CD8-positive, alpha-beta memory T cell (primary cell): ENCODE results near the gene DOCK10. TPM values are rescaled to one million over a fixed set of nuclear protein-coding genes. Genes with fewer than 3 reads are reported as not detected.

Experiments used
- CTCF ChIA-PET: fragments of 350-600 bp; sonication (Branson Sonifier 250); formaldehyde crosslinking; loops from one replicate; lab custom pipeline; 2021; ENCODE audit warnings: antibody characterized with exemption; lab: Charles Lee
- POLR2A ChIA-PET: fragments of 350-600 bp; sonication (Branson Sonifier 250); formaldehyde crosslinking; loops from one replicate; lab custom pipeline; 2021; ENCODE audit warnings: antibody characterized with exemption; lab: Charles Lee
- DNase-seq, 5 donors: peaks; one replicate each; pipeline versions ENCODE4 v3.0.0 to v3.0.0-alpha.2; 2020 to 2022; ENCODE audit warnings: mixed read lengths in 1 of 5
- H3K27ac ChIP-seq: one replicate; pipeline ENCODE4 v1.7.0; 2013; ENCODE audit warnings: low read depth, mild to moderate bottlenecking, low read length, moderate library complexity
- H3K27me3 ChIP-seq: 2 replicates; pipeline ENCODE4 v1.7.0; 2013; ENCODE audit warnings: low read length, mild to moderate bottlenecking; ENCODE audit not compliant: insufficient read depth, poor library complexity, severe bottlenecking
- H3K36me3 ChIP-seq: 2 replicates; pipeline ENCODE4 v1.7.0; 2013; ENCODE audit warnings: mild to moderate bottlenecking, low read length, moderate library complexity; ENCODE audit not compliant: insufficient read depth
- H3K4me1 ChIP-seq: 2 replicates; pipeline ENCODE4 v1.7.0; 2013; ENCODE audit warnings: mild to moderate bottlenecking, low read length, moderate library complexity; ENCODE audit not compliant: insufficient read depth
- H3K4me3 ChIP-seq: 2 replicates; pipeline ENCODE4 v1.7.0; 2013; ENCODE audit warnings: mild to moderate bottlenecking, low read length
- H3K9me3 ChIP-seq: 2 replicates; pipeline ENCODE4 v1.7.0; 2013; ENCODE audit warnings: mild to moderate bottlenecking, low read length
- H3K27ac Mint-ChIP-seq, 8 donors: one replicate each; pipeline ENCODE4 v1.8.0; 2020 to 2021; ENCODE audit warnings: mixed read lengths in 8 of 8, mild to moderate bottlenecking in 6 of 8, inconsistent platforms in 3 of 8, moderate library complexity in 3 of 8
- H3K27me3 Mint-ChIP-seq, 2 donors: one replicate each; pipeline ENCODE4 v1.8.0; 2020 to 2021; ENCODE audit warnings: mixed read lengths in 2 of 2, mild to moderate bottlenecking in 1 of 2, moderate library complexity in 1 of 2
- H3K36me3 Mint-ChIP-seq, 3 donors: one replicate each; pipeline ENCODE4 v1.8.0; 2020 to 2021; ENCODE audit warnings: mixed read lengths in 3 of 3, inconsistent platforms in 1 of 3, mild to moderate bottlenecking in 1 of 3
- H3K4me1 Mint-ChIP-seq, 3 donors: one replicate each; pipeline ENCODE4 v1.8.0; 2020 to 2021; ENCODE audit warnings: mixed read lengths in 3 of 3, inconsistent platforms in 1 of 3, mild to moderate bottlenecking in 1 of 3
- H3K4me3 Mint-ChIP-seq, 7 donors: one replicate each; pipeline ENCODE4 v1.8.0; 2020 to 2021; ENCODE audit warnings: mixed read lengths in 7 of 7, mild to moderate bottlenecking in 6 of 7, moderate library complexity in 4 of 7, inconsistent platforms in 2 of 7
- H3K9me3 Mint-ChIP-seq, 5 donors: one replicate each; pipeline ENCODE4 v1.8.0; 2020 to 2022; ENCODE audit warnings: mixed read lengths in 5 of 5, mild to moderate bottlenecking in 3 of 5, moderate library complexity in 2 of 5, inconsistent platforms in 1 of 5
- polyA plus RNA-seq: library from polyadenylated mRNA; unstranded; fragments of 300-500 nt; fragmentation: Illumina TruSeq; gene quantifications from one replicate; pipeline ENCODE4 v1.2.3, GENCODE V29; 2021
- total RNA-seq, 2 experiments: library from RNA; stranded (reverse); gene quantifications; one replicate each; pipeline ENCODE4 v1.2.3, GENCODE V29; 2021

Gene DOCK10
- total and polyA plus RNA-seq, 3 experiments from 2014 or later: 52.4 to 138 (median 135) TPM

DNA sequence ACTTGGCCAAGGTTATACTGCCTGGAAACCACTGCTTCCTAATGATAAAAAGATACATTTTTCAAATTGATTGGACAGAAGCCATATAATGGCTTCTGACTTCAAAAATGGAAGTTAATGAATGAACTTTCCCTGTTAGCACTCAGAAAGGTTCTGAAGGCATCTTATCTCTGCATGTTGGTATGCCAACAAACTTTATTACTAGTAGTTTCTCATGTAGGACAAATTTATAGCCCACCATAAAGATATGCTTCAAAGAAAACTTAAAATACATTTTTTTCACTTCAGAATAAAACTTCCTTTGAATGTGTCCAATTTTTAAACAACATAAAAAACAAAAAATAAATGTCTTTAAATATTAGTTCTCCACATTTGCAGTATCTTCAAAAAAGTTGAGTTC lies 10.0 kb downstream of the DOCK10 start:
- H3K27me3 ChIP-seq: no peaks in the 10 kb centered on the region
- Mint-ChIP-seq H3K36me3 (peaks cover 7 to 40% (median 25%) of the 10 kb centered on the region in 3 donors), H3K4me3 (peak overlapping the region in 1 of 7 donors; percentile 46), H3K9me3 (no peaks in the 10 kb centered on the region), H3K27me3 (no peaks in the 10 kb centered on the region), H3K27ac (peak overlapping the region in 1 of 8 donors; percentile 14), H3K4me1 (peaks cover 68 to 90% (median 85%) of the 10 kb centered on the region in 3 donors)
- H3K27ac ChIP-seq: no peak overlapping the region
- no peaks in the 10 kb centered on the region for H3K9me3 ChIP-seq
- POLR2A ChIA-PET: no interaction called here
- H3K36me3 ChIP-seq: no peaks in the 10 kb centered on the region
- peaks cover 78% of the 10 kb centered on the region for H3K4me1 ChIP-seq
- CTCF ChIA-PET: no interaction called here
- no peak overlapping the region for H3K4me3 ChIP-seq
- DNase-seq: no peak

DNA sequence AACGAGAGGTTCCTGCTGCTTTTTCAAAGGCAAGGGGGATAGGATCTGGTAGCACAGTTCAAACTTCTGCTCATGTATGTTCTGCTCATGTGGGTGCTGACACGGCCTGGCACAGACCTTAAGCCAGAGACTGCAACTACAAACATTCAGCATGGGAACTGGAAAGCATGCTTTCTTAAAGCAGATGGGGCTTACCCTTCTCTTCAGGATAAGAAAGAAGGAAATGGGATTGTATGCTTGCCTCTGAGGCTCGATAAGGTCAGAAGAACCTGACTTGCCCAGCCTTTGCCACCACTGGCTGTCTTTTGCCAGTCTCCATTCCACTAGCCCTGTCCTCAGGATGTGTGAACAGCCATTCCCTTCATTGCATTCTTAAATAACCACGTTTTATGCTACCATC lies 10.7 kb downstream of the DOCK10 start:
- peak overlapping the region in 3 of 7 donors; percentile 4 to 34 (median 22) for H3K4me3 Mint-ChIP-seq
- Histone ChIP-seq H3K4me1 (peaks cover 78% of the 10 kb centered on the region), H3K27me3 (no peaks in the 10 kb centered on the region), H3K9me3 (no peaks in the 10 kb centered on the region), H3K36me3 (no peaks in the 10 kb centered on the region), H3K4me3 (no peak overlapping the region), H3K27ac (no peak overlapping the region)
- DNase-seq: no peak
- H3K4me1 Mint-ChIP-seq: peaks cover 68 to 90% (median 85%) of the 10 kb centered on the region in 3 donors
- peak overlapping the region in 6 of 8 donors; percentile 47 to 86 (median 71) for H3K27ac Mint-ChIP-seq
- no peaks in the 10 kb centered on the region for H3K27me3 Mint-ChIP-seq
- ChIA-PET CTCF (no interaction called here), POLR2A (no interaction called here)
- no peaks in the 10 kb centered on the region for H3K9me3 Mint-ChIP-seq
- peaks cover 7 to 41% (median 25%) of the 10 kb centered on the region in 3 donors for H3K36me3 Mint-ChIP-seq

DNA sequence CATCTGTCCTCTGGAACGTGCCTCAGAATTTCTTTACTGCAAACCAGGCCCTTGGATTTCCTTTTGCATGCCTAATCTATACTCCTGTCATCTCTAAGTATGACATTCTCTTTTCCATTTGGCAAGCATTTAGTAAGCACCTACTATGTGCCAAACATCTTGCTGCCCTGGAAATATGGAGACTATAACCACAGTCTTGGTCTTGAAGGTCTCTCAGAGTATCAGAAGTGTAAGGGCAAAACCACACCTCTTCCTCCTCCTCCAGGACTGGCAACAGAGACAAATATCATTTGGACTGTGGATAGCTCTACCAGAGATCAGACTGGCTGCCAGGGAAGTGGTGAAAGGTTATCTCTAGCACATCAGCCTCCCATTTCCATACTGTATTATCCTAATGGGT lies 11.4 kb downstream of the DOCK10 start:
- peak overlapping the region in 2 of 8 donors; percentile 24 to 51 for H3K27ac Mint-ChIP-seq
- ChIA-PET CTCF (no interaction called here), POLR2A (no interaction called here)
- peaks cover 7 to 42% (median 26%) of the 10 kb centered on the region in 3 donors for H3K36me3 Mint-ChIP-seq
- no peaks in the 10 kb centered on the region for H3K9me3 Mint-ChIP-seq
- Histone ChIP-seq H3K4me3 (no peak overlapping the region), H3K4me1 (peaks cover 78% of the 10 kb centered on the region), H3K9me3 (no peaks in the 10 kb centered on the region), H3K27me3 (no peaks in the 10 kb centered on the region), H3K27ac (no peak overlapping the region), H3K36me3 (no peaks in the 10 kb centered on the region)
- no peaks in the 10 kb centered on the region for H3K27me3 Mint-ChIP-seq
- peaks cover 69 to 90% (median 85%) of the 10 kb centered on the region in 3 donors for H3K4me1 Mint-ChIP-seq
- H3K4me3 Mint-ChIP-seq: no peak overlapping the region
- no peak for DNase-seq

DNA sequence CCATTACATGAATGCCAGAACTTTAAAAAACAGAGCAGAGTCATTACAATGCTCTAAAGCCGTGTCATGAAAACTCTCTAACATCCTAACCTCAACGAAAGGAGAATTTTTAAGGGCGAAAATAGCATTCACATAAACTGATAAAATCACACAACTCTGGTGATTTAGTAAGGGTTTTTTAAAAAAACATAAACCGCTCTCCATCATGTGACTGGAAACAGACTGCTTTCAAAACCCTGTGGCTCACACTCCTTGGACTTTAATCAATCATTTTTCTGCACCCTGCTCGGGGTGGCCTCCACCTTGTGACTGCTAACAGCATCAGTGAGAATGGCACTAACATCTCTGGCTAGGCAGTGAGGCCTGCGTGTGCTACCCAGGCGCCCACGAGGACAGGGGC lies 12.1 kb downstream of the DOCK10 start:
- ChIA-PET POLR2A (no interaction called here), CTCF (no interaction called here)
- no peaks in the 10 kb centered on the region for H3K9me3 Mint-ChIP-seq
- H3K9me3 ChIP-seq: no peaks in the 10 kb centered on the region
- no peak for DNase-seq
- H3K36me3 Mint-ChIP-seq: peaks cover 7 to 37% (median 22%) of the 10 kb centered on the region in 3 donors
- H3K27ac Mint-ChIP-seq: peak overlapping the region in 7 of 8 donors; percentile 63 to 86 (median 78)
- H3K4me1 ChIP-seq: peaks cover 81% of the 10 kb centered on the region
- no peaks in the 10 kb centered on the region for H3K27me3 Mint-ChIP-seq
- no peak overlapping the region for H3K4me3 ChIP-seq
- H3K4me1 Mint-ChIP-seq: peaks cover 69 to 90% (median 85%) of the 10 kb centered on the region in 3 donors
- H3K27ac ChIP-seq: no peak overlapping the region
- peak overlapping the region in 6 of 7 donors; percentile 36 to 61 (median 48) for H3K4me3 Mint-ChIP-seq
- H3K27me3 ChIP-seq: no peaks in the 10 kb centered on the region
- no peaks in the 10 kb centered on the region for H3K36me3 ChIP-seq

DNA sequence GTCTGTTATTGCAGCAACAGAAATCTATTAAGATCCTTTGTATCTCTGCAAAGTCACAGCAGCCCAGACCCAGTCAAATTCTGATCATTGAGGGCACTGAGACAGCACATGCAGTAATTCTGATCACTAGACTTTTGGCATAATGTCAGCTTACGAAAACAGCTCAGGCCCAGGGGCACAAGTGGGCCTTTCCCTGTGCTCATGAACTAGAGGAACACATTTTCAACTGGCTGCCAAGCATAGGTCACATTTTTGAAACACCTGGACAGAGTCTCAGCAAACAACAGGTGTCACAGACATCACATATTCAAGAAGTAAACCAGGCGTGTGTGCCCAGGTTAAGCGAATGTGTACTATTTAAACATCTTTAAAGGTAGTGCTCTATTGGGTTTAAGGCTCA lies 13.7 kb downstream of the DOCK10 start:
- H3K27ac Mint-ChIP-seq: peak overlapping the region in 4 of 8 donors; percentile 2 to 61 (median 44)
- H3K4me3 Mint-ChIP-seq: peak overlapping the region in 1 of 7 donors; percentile 7
- peaks cover 70% of the 10 kb centered on the region for H3K4me1 ChIP-seq
- peaks cover 5 to 24% (median 10%) of the 10 kb centered on the region in 3 donors for H3K36me3 Mint-ChIP-seq
- H3K27ac ChIP-seq: no peak overlapping the region
- no peaks in the 10 kb centered on the region for H3K9me3 ChIP-seq
- no peaks in the 10 kb centered on the region for H3K27me3 Mint-ChIP-seq
- H3K9me3 Mint-ChIP-seq: no peaks in the 10 kb centered on the region
- no peaks in the 10 kb centered on the region for H3K36me3 ChIP-seq
- no peak for DNase-seq
- peaks cover 67 to 87% (median 82%) of the 10 kb centered on the region in 3 donors for H3K4me1 Mint-ChIP-seq
- ChIA-PET CTCF (no interaction called here), POLR2A (no interaction called here)
- H3K4me3 ChIP-seq: no peak overlapping the region
- no peaks in the 10 kb centered on the region for H3K27me3 ChIP-seq

DNA sequence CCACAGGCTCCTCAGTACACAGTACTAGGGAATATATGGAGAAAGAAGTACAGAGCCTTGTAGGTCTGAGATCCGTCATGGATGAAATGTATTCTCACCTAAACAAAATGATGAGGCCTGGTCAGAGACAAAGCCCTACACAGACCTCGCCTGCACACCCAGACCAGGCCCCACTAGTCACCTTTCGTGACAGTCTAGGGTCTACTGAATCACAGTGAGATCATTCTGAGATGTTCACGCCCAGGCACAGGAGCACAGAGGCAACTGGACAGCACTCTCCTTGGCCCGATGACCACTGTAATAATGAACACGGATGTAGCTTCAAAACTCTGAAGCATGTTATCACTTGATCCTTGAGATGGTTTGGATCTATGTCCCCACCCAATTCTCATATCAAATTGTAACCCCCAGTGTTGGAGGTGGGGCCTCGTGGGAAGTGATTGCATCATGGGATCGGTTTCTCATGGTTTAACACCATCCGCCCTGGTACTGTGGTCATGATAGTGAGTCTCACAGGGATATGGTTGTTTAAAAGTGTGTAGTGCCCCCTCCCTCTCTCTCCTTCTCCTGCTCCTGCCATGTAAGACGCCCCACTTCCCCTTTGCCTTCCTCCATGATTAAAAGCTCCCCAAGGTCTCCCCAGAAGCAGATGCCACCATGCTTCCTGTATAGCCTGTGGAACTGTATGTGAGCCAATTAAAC lies 15.1 kb downstream of the DOCK10 start:
- Histone ChIP-seq H3K4me3 (no peak overlapping the region), H3K9me3 (no peaks in the 10 kb centered on the region), H3K36me3 (no peaks in the 10 kb centered on the region), H3K27ac (no peak overlapping the region), H3K27me3 (no peaks in the 10 kb centered on the region), H3K4me1 (peaks cover 79% of the 10 kb centered on the region)
- H3K9me3 Mint-ChIP-seq: no peaks in the 10 kb centered on the region
- peaks cover 3 to 24% (median 10%) of the 10 kb centered on the region in 3 donors for H3K36me3 Mint-ChIP-seq
- ChIA-PET CTCF (interaction anchor here (0.6 to 1.2 kb wide), 4 partner anchors 13 to 143 kb away, joined by 3 to 4 read pairs (median 3); partner anchors contain the start of gene DOCK10), POLR2A (interaction anchor here (0.5 kb wide), 1 partner anchor 28 kb away, joined by 4 read pairs; no protein-coding TSS in a partner anchor)
- H3K27me3 Mint-ChIP-seq: no peaks in the 10 kb centered on the region
- peaks cover 75 to 88% (median 83%) of the 10 kb centered on the region in 3 donors for H3K4me1 Mint-ChIP-seq
- H3K4me3 Mint-ChIP-seq: peak overlapping the region in 6 of 7 donors; percentile 10 to 50 (median 24)
- peak overlapping the region; percentile 34 to 90 (median 70) for H3K27ac Mint-ChIP-seq
- no peak for DNase-seq

DNA sequence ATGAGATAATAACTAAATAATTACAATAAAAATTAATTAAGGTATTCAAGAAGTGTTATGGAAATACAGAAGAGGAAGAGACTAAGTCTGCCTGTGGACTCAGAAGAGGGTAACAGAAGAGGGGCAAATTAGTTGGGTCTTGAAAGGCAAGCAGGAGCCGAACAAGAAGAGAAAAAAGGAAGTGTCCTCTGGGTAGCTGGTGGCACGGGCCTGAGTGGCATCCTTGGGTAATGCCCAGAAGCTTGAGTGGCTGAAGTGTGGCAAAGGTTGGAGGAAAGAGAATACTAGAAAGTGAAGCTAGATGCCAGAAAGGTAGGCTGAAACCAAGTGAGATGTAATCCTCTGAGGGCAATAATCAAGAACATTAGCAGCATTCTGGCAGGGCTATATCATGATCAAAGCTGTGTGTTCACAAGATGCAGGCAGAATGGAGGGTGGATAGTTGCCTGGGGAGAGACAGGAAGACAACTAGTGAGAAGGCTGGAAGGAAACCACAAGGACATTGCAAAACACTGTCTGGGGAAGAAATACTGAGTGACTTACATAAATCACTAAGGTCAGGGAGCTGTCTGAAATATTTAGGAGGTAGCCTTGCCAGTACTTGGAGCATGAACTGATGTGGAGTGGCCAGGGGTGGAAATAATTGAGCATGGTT lies 16.2 kb downstream of the DOCK10 start:
- no peak overlapping the region for H3K27ac ChIP-seq
- ChIA-PET CTCF (interaction anchor here (1.0 to 1.9 kb wide), 3 partner anchors 14 to 24 kb away, joined by 4 to 8 read pairs (median 4); no protein-coding TSS in a partner anchor), POLR2A (no interaction called here)
- no peaks in the 10 kb centered on the region for H3K27me3 ChIP-seq
- no peaks in the 10 kb centered on the region for H3K9me3 Mint-ChIP-seq
- H3K36me3 Mint-ChIP-seq: peaks cover 0 to 23% (median 10%) of the 10 kb centered on the region in 3 donors
- H3K4me1 Mint-ChIP-seq: peaks cover 73 to 88% (median 83%) of the 10 kb centered on the region in 3 donors
- peak overlapping the region; percentile 46 to 90 (median 74) for H3K27ac Mint-ChIP-seq
- H3K4me3 Mint-ChIP-seq: peak overlapping the region in 6 of 7 donors; percentile 10 to 37 (median 24)
- no peaks in the 10 kb centered on the region for H3K9me3 ChIP-seq
- peaks cover 75% of the 10 kb centered on the region for H3K4me1 ChIP-seq
- DNase-seq: peak in 1 of 5 donors; percentile 21
- H3K36me3 ChIP-seq: no peaks in the 10 kb centered on the region
- H3K4me3 ChIP-seq: no peak overlapping the region
- no peaks in the 10 kb centered on the region for H3K27me3 Mint-ChIP-seq
